ENCODE results near the gene PRICKLE1. TPM values are rescaled to one million over a fixed set of nuclear protein-coding genes. Genes with fewer than 3 reads are reported as not detected.

The PRICKLE1 gene
- total and polyA plus RNA-seq, 9 of the 15 experiments (the other 6 are each of a cell fraction or from before 2014, with no cell fraction given), result 0.22 to 0.85 (median 0.31) TPM

- TF ChIP-seq C11orf30 (IDR thresholded peaks at IDR 0.05; ENCODE audit: low read depth), result peak; percentile 40; the same call in 1 of the 2 replicates
- no peak for TF ChIP-seq ZNF408 (CRISPR knock-in tag; IDR thresholded peaks at IDR 0.05; ENCODE audit: low read depth)
- TF ChIP-seq RAD21 (CRISPR knock-in tag; conservative IDR thresholded peaks at IDR 0.05 in 1 of 2, IDR thresholded peaks at IDR 0.05 in 1 of 2), result peak; percentile 61 to 90
- TF ChIP-seq SMC3 (conservative IDR thresholded peaks at IDR 0.05; ENCODE audit: insufficient read depth, low read depth, low read length), result peak; percentile 62
Measured at GRCh38 chr12:42568952-42569915, 20.3 kb downstream of the PRICKLE1 start (continued).

- CTCF ChIA-PET (ENCODE audit: low intra/inter-chr PET ratio), result no interaction called here
- no peaks in the 10 kb centered on the region for H4K20me1 ChIP-seq (replicated peaks; ENCODE audit: control insufficient read depth, insufficient read depth, low read length)
- POLR2A ChIA-PET, result no interaction called here
- H3K9me3 ChIP-seq (replicated peaks; ENCODE audit: control insufficient read depth, insufficient read depth, low read depth, low read length), result no peaks in the 10 kb centered on the region
- in situ Hi-C loops (cut with MboI) (loop anchor here (10.0 to 25.0 kb wide), 2 partner anchors 211 to 428 kb away; partner anchors contain the start of gene GXYLT1), intact Hi-C loops (cut with micrococcal nuclease) (loop anchor here (1.0 to 5.0 kb wide), 3 partner anchors 82 to 1288 kb away; no protein-coding TSS in a partner anchor)
- ATAC-seq (peak; percentile 86), FAIRE-seq (no peak), DNase-seq (ENCODE audit: extremely low read depth in 1 of 4, low spot score in 3 of 4) (peak in 2 of 4 experiments; percentile 15 to 27)
- H3K79me2 ChIP-seq (ENCODE audit: control insufficient read depth, insufficient read depth, low read length), result no peaks in the 10 kb centered on the region
- no peaks in the 10 kb centered on the region for H3K36me3 ChIP-seq (ENCODE audit: control insufficient read depth, insufficient read depth, low read length)
- H3K9ac ChIP-seq (ENCODE audit: insufficient read depth in 1 of 2, low read depth in 2 of 2, low read length in 2 of 2), result no peak overlapping the region
- H3K4me3 ChIP-seq, result no peak overlapping the region
- no peaks in the 10 kb centered on the region for H3K4me1 ChIP-seq (replicated peaks in 1 of 2; ENCODE audit: control insufficient read depth in 2 of 2, insufficient read depth in 2 of 2, low read length in 2 of 2)
- 9% methylated on average over 5 of the region's 5 CpGs for WGBS (ENCODE audit: insufficient coverage, low coverage, missing lambda C conversion rate)
- H2AFZ ChIP-seq (ENCODE audit: low read depth, low read length), result no peak overlapping the region
- no peaks in the 10 kb centered on the region for H3K9me1 ChIP-seq (ENCODE audit: control insufficient read depth, insufficient read depth, low read length)
- no peak overlapping the region for H3K27ac ChIP-seq (ENCODE audit: extremely low read depth, low read depth, low read length)
- H3K4me2 ChIP-seq (ENCODE audit: insufficient read depth, low read length), result no peak overlapping the region
- no TSS peak for BruUV-seq (replicated peaks)
- H3K27me3 ChIP-seq (ENCODE audit: control insufficient read depth in 2 of 2, insufficient read depth in 2 of 2, low read length in 2 of 2), result no peaks in the 10 kb centered on the region; a peak in 1 of 5 replicates
- TF ChIP-seq RAD21 (CRISPR knock-in tag; conservative IDR thresholded peaks at IDR 0.05 in 1 of 2, IDR thresholded peaks at IDR 0.05 in 1 of 2), result peak; percentile 30 to 66
- TF ChIP-seq DMBX1 (CRISPR knock-in tag; IDR thresholded peaks at IDR 0.05; ENCODE audit: borderline replicate concordance), result no peak
- TF ChIP-seq ZNF655 (CRISPR knock-in tag; IDR thresholded peaks at IDR 0.05), result no peak
- 0 out of 2 replicates have a peak, but pooled peaks have one; percentile 21 for TF ChIP-seq SMC3 (conservative IDR thresholded peaks at IDR 0.05; ENCODE audit: insufficient read depth, low read depth, low read length)
- no peak for TF ChIP-seq ZNF76 (CRISPR knock-in tag; IDR thresholded peaks at IDR 0.05; ENCODE audit: borderline replicate concordance)
- TF ChIP-seq CTBP1 (IDR thresholded peaks at IDR 0.05; ENCODE audit: borderline replicate concordance), result no peak
- no peak for TF ChIP-seq ERF (CRISPR knock-in tag; IDR thresholded peaks at IDR 0.05)
- TF ChIP-seq ATF3 (IDR thresholded peaks at IDR 0.05), result no peak
- TF ChIP-seq ATF3 (CRISPR knock-in tag; conservative IDR thresholded peaks at IDR 0.05), result no peak
- TF ChIP-seq, protein P1, sequence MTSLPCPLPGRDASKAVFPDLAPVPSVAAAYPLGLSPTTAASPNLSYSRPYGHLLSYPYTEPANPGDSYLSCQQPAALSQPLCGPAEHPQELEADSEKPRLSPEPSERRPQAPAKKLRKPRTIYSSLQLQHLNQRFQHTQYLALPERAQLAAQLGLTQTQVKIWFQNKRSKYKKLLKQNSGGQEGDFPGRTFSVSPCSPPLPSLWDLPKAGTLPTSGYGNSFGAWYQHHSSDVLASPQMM (CRISPR knock-in tag; IDR thresholded peaks at IDR 0.05), result no peak
- TF ChIP-seq STAT5A (IDR thresholded peaks at IDR 0.05; ENCODE audit: borderline replicate concordance, low read length), result no peak
Measured at GRCh38 chr12:42565633-42566032, 23.9 kb downstream of the PRICKLE1 start.
